ENCODE data around the gene B3GAT2.

B3GAT2 gene

DNA sequence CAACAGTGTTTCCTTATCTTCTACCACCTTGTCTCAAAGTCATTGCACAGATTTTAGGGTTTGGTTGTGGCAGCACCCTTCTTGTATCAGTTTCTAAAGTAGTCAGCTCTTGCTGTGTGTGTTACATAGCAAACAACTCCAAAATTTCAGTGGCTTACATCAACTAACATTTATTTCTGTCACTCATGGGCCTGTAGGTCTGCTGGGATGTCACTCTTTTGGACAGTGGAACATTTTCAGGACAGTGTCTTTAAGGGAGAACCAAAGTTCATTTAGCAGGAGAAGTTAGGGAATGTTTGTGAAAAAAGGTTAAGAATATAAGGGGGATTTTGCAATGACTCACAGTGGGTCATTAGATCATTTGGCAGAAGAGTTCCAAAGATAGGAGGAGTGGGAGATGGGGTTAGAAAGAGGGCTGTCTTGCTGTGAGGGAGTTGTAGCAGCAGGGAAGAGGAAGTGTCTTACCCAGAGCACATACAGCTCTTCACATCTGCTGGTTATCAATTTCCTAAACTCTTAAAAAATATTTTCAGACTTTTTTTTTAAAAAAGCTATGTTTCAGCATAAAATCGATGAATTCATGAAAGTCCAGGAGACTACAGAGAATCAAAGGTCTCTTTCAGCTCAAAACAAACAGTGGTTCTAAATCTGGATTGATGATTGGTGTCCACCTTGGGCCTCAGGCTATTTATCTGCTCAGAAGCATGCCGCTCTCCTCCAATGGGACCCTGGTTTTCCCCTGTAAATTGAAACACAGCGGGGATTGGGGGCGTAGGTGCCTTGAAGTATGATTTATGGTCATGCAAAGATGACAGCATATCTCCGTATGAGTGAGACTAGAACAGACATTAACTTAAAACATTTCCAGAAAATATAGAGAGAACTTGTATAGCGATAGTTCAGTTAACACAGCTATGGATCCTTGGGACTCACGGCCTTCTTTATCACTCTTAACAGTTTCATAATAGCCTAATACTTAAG lies 117.3 kb downstream of the B3GAT2 start:
- no peak for DNase-seq

DNA sequence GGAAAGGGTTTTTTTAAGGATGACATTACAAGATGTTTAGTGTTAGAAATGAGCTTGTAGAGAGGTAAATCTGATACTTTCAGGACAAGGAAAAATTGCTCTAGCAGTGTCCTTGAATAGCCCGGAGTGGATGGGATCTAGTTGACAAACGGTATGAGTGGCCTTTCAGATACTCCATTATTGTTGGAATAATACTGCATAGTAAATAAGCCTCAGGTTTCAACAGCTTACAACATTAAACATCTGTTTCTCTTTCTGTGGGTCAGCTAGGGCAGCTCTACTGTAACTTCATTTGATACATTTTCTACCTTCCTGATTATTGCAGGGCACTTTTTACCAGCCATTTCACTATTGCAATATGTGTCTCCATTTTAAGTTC lies 118.0 kb downstream of the B3GAT2 start:
- DNase-seq = no peak

DNA sequence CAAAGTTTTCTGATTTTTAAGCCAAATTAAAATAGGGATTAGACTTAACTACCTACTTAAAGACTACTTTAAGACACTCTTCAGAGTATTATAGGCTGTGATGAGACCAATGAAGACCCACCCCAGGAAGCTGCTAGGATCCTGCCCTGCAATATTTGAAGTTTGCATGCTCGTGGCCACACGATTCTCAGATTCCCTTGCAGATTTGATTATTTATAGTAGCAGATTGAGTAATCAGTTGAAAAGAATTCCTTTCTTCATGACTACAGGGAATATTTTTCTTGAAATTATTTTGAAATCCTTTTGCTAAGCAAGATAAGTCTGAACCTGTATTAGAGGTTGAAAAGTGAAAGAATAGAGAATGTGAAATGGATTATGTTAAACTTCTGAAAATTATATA lies 122.3 kb downstream of the B3GAT2 start:
- DNase-seq = no peak

DNA sequence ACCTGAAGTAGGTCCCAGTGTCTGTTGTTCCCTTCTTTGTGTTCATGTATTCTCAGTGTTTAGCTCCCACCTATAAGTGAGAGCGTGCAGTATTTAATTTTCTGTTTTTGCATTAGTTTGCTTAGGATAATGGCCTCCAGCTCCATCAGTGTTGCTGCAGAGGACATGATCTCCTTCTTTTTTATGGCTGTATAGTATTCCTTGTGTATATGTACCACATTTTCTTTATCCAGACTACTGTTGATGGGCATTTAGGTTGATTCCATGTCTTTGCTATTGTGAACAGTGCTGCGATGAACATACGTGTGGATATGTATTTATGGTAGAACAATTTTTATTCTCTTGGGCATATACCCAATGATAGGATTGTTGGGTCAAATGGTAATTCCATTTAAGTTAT lies 125.4 kb downstream of the B3GAT2 start:
- no peak for DNase-seq

DNA sequence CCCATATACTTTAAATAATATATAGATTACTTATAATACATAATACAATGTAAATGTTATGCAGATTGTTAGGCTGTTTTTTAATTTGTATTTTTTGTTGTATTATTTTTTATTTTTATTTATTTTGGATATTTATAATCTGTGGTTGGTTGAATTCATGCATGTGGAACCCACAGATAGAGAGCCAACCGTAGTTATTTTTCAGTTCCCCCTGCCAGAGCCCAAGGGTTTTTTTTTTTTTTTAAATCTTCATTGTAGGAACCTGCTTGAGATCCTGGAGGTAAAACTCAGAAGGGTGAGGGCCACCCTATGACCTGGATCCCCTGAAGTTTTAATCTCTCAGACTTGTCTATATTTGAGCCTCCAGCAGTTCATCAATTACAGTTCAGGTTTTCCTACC lies 133.2 kb downstream of the B3GAT2 start:
- DNase-seq = no peak

DNA sequence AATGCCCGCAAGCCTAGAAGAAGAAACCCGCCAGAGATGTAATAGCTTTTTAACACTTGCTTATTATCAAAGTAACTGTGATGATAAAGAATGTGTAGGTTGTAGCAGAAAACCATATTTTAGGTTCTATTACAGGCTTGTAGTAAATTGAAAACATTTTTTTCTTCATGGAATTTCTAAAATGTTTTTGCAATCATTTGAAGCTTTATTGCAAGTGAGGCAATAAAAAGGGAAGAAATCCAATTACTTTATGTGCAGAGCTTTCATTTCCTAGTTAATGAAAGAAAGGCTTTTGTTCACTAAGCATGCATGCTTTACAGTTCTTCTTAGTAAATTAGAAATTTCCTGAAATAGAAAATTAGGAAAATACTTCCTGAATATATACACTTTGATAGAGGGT lies 135.1 kb downstream of the B3GAT2 start:
- no peak for DNase-seq

DNA sequence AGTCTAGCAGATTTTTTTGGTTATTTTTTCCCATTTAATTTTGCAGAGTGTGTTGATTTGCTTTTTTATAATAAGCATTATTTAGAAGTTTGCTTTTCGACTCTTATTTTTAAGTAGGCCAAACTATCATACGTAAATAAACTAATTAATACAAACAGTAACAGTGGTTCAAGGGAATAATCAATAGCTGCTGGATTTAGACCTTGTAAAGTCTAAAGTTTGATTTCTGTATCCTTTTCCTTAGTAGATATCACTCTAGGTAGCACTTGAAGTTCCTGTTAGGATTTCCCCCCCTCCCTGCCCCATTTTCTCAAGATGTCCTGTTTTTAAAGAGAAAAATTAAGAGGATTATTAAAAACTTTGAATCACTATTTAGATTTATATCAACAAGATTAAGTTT lies 136.1 kb downstream of the B3GAT2 start:
- DNase-seq = no peak

DNA sequence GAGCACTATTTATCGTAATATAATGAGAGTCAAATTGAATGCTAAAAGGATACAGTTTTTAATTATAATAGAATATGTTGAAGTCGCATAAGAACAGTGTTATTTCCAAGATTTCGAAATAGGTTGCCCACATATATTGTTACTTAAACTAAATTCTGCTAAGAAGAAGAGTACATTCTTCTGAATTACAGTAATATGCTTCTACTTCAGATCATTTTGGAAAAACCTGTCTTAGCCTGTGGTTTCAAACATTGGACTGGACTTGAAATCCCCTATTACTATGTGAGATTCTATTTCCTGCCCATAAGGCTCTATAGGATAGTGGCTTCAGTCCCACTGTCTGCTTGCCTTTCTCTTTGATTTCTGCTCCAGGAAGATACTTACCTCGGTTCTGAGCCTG lies 137.2 kb downstream of the B3GAT2 start:
- no peak for DNase-seq

DNA sequence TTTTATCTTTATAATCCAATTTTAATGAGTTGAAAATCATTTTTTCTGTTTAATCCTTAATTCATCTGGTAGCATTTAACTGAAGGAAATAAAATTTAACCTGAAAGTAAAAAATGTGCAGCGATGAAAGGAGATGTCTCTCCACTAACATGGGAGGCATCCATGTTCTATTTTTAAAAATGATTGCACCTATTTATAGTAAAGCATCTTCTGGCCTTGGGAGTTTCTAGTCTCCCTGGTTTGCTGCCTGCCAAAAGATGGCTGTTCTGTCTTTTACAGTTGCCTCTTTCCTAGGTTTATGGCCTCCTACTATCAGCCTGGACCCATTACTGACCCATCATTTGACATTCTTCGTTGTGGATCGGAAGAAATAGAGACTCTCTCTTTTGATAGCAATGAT lies 143.0 kb downstream of the B3GAT2 start:
- no peak for DNase-seq

DNA sequence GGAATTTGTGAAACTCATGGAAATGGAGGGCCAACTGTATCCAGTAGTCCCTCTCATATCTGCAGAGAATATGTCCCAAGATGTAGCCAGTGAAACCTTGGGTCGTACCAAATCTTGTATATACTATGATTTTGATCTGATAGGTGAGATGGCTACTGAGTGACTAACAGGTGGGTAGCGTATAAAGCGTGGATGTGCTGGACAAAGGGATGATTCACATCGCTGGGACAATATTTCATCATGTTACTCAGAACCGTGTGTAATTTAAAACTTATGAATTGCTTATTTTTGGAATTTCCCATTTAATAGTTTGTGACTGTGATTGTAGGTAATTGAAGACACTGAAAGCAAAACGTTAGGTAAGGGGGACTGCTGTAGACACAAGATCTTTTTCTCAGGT lies 145.1 kb downstream of the B3GAT2 start:
- DNase-seq = no peak
